Liver (tissue), 9 donors: Measurements from ENCODE around the gene KRT222. TPM values are rescaled to one million over a fixed set of nuclear protein-coding genes. Genes with fewer than 3 reads are reported as not detected.
A peak's percentile ranks its signal among the peaks of the same experiment; 100 is the strongest.

Experiments used
- DNase-seq: peaks from one replicate; pipeline ENCODE4 v3.0.0-alpha.2; 2017; ENCODE audit warnings: low spot score
- H3K27ac ChIP-seq, 2 donors: one replicate each; pipeline ENCODE4 v1.7.0; 2013; ENCODE audit warnings: inconsistent platforms in 2 of 2, low read length in 2 of 2, control low read depth in 1 of 2, low read depth in 1 of 2, mild to moderate bottlenecking in 1 of 2
- H3K27me3 ChIP-seq, 4 donors: one replicate each; pipeline versions ENCODE4 v1.6.1 to v1.7.0; 2013; ENCODE audit warnings: low read length in 3 of 4, inconsistent platforms in 1 of 4, mild to moderate bottlenecking in 1 of 4, moderate library complexity in 1 of 4; ENCODE audit not compliant: control insufficient read depth in 4 of 4, insufficient read depth in 4 of 4
- H3K36me3 ChIP-seq, 4 donors: one replicate each; pipeline versions ENCODE4 v1.6.1 to v1.7.0; 2013; ENCODE audit warnings: low read length in 3 of 4, mild to moderate bottlenecking in 3 of 4, low read depth in 1 of 4, moderate library complexity in 1 of 4; ENCODE audit not compliant: control insufficient read depth in 4 of 4, insufficient read depth in 3 of 4
- H3K4me1 ChIP-seq, 4 donors: one replicate each; pipeline versions ENCODE4 v1.6.1 to v1.7.0; 2013; ENCODE audit warnings: low read length in 3 of 4, mild to moderate bottlenecking in 3 of 4, moderate library complexity in 1 of 4; ENCODE audit not compliant: control insufficient read depth in 4 of 4, insufficient read depth in 4 of 4
- H3K4me3 ChIP-seq, 3 donors: one replicate each; pipeline versions ENCODE4 v1.6.1 to v1.7.0; 2013; ENCODE audit warnings: low read length in 3 of 3, control low read depth in 1 of 3, low read depth in 1 of 3, mild to moderate bottlenecking in 1 of 3
- H3K9ac ChIP-seq, 2 donors: one replicate each; pipeline ENCODE4 v1.7.0; 2013; ENCODE audit warnings: low read length in 2 of 2, mild to moderate bottlenecking in 2 of 2, moderate library complexity in 2 of 2, control low read depth in 1 of 2, low read depth in 1 of 2
- H3K9me3 ChIP-seq, 4 donors: one replicate each; pipeline versions ENCODE4 v1.6.1 to v1.7.0; 2013; ENCODE audit warnings: low read length in 3 of 4; ENCODE audit not compliant: control insufficient read depth in 4 of 4
- ATF3 ChIP-seq: IDR thresholded peaks from 2 replicates; pipeline ENCODE4 v1.6.1; 2016; ENCODE audit warnings: antibody characterized with exemption
- CTCF ChIP-seq: fragments of 150-350 bp; IDR thresholded peaks from 2 replicates; pipeline ENCODE4 v1.5.1; 2017; ENCODE audit warnings: improper control_type of control experiment, low read depth, low read length; ENCODE audit not compliant: missing input control
- EGR1 ChIP-seq, 2 donors: IDR thresholded peaks; 2 replicates each; pipeline ENCODE4 v1.6.1; 2016 to 2018; ENCODE audit warnings: antibody characterized with exemption in 2 of 2, low read depth in 2 of 2
- FOXA1 ChIP-seq: IDR thresholded peaks from 2 replicates; pipeline ENCODE4 v1.6.1; 2016; ENCODE audit warnings: antibody characterized with exemption
- FOXA2 ChIP-seq: IDR thresholded peaks from 2 replicates; pipeline ENCODE4 v1.6.1; 2016; ENCODE audit warnings: antibody characterized with exemption
- GABPA ChIP-seq, 2 donors: IDR thresholded peaks in 1 of 2; conservative IDR thresholded peaks in 1 of 2; 2 replicates each; pipeline ENCODE4 v1.6.1; 2016; ENCODE audit warnings: antibody characterized with exemption in 2 of 2, mild to moderate bottlenecking in 1 of 2, moderate library complexity in 1 of 2
- HNF4A ChIP-seq, 2 donors: conservative IDR thresholded peaks; 2 replicates each; pipeline ENCODE4 v1.6.1; 2016; ENCODE audit warnings: antibody characterized with exemption in 2 of 2, mild to moderate bottlenecking in 2 of 2
- HNF4G ChIP-seq: IDR thresholded peaks from 2 replicates; pipeline ENCODE4 v1.6.1; 2016; ENCODE audit warnings: antibody characterized with exemption
- JUND ChIP-seq, 2 donors: IDR thresholded peaks; 2 replicates each; pipeline ENCODE4 v1.6.1; 2016; ENCODE audit warnings: antibody characterized with exemption in 2 of 2
- MAX ChIP-seq: IDR thresholded peaks from 2 replicates; pipeline ENCODE4 v1.6.1; 2016; ENCODE audit warnings: antibody characterized with exemption
- NR2F2 ChIP-seq: IDR thresholded peaks from 2 replicates; pipeline ENCODE4 v1.6.1; 2016; ENCODE audit warnings: antibody characterized with exemption
- RAD21 ChIP-seq, 2 donors: IDR thresholded peaks; 2 replicates each; pipeline ENCODE4 v1.6.1; 2016; ENCODE audit warnings: antibody characterized with exemption in 2 of 2, mild to moderate bottlenecking in 2 of 2
- REST ChIP-seq: IDR thresholded peaks from 2 replicates; pipeline ENCODE4 v1.6.1; 2016; ENCODE audit warnings: antibody characterized with exemption, mild to moderate bottlenecking
- RXRA ChIP-seq, 2 donors: IDR thresholded peaks; 2 replicates each; pipeline ENCODE4 v1.6.1; 2017 to 2018; ENCODE audit warnings: antibody characterized with exemption in 2 of 2, mild to moderate bottlenecking in 1 of 2
- SP1 ChIP-seq: IDR thresholded peaks from 2 replicates; pipeline ENCODE4 v1.6.1; 2018; ENCODE audit warnings: antibody characterized with exemption, mild to moderate bottlenecking
- TAF1 ChIP-seq: conservative IDR thresholded peaks from 2 replicates; pipeline ENCODE4 v1.6.1; 2016; ENCODE audit warnings: antibody characterized with exemption, mild to moderate bottlenecking
- YY1 ChIP-seq: IDR thresholded peaks from 2 replicates; pipeline ENCODE4 v1.6.1; 2016; ENCODE audit warnings: antibody characterized with exemption, mild to moderate bottlenecking
- ZBTB33 ChIP-seq: IDR thresholded peaks from 2 replicates; pipeline ENCODE4 v1.6.1; 2016; ENCODE audit warnings: antibody characterized with exemption
- WGBS: extraction: QIAGEN DNeasy Blood & Tissue Kit; methylation state at CpG from one replicate; pipeline ENCODE4 v1.1.7; 2013; 5-methylcytosine and 5-hydroxymethylcytosine counted together
- polyA plus RNA-seq, 2 donors: library from polyadenylated mRNA; stranded (reverse) in 1 of 2; unstranded in 1 of 2; fragments of 200-250 nt in 1 of 2; fragments of >200 nt in 1 of 2; fragmentation: Nextera tagmentation in 1 of 2; extraction: Ambion mirVana in 1 of 2; gene quantifications; one replicate each; pipeline versions ENCODE4 v1.2.1 to v1.2.3, GENCODE V29; 2013 to 2015
- total RNA-seq, 2 donors: library from RNA; depleted of rRNA; stranded (reverse); fragments of >200 nt; gene quantifications; one replicate each; pipeline ENCODE4 v1.2.3, GENCODE V29; 2014
- donor health status: healthy.
- donor health status: healthy.
- donor health status: healthy.
- donor health status: healthy.
- donor health status: healthy.

The KRT222 gene
- total and polyA plus RNA-seq, 4 donors: 1.9 to 5.6 (median 2.9) TPM

GRCh38 chr17:40696651-40697072, 31.7 kb upstream of the KRT222 start:
- Histone ChIP-seq H3K27ac (peak overlapping the region; percentile 22 to 76), H3K36me3 (no peaks in the 10 kb centered on the region), H3K27me3 (no peaks in the 10 kb centered on the region), H3K4me3 (no peak overlapping the region), H3K9me3 (no peaks in the 10 kb centered on the region), H3K4me1 (peaks cover 7 to 22% (median 16%) of the 10 kb centered on the region in 4 donors), H3K9ac (no peak overlapping the region)
- TF ChIP-seq ATF3 (no peak), RXRA (IDR thresholded peaks at IDR 0.05) (no peak), FOXA1 (no peak), FOXA2 (peak; percentile 4), TAF1 (no peak), REST (no peak), RAD21 (IDR thresholded peaks at IDR 0.05) (peak in 1 of 2 donors; percentile 10), CTCF (no peak), MAX (no peak), HNF4G (no peak), HNF4A (conservative IDR thresholded peaks at IDR 0.05) (peak in 1 of 2 donors; percentile 12), ZBTB33 (no peak), SP1 (no peak)
- DNase-seq: no peak
- WGBS: 37% methylated on average over 3 of the region's 3 CpGs

- Histone ChIP-seq H3K9ac (no peak overlapping the region), H3K36me3 (no peaks in the 10 kb centered on the region), H3K4me3 (no peak overlapping the region), H3K9me3 (no peaks in the 10 kb centered on the region), H3K4me1 (peaks cover 7 to 22% (median 16%) of the 10 kb centered on the region in 4 donors), H3K27me3 (no peaks in the 10 kb centered on the region), H3K27ac (peak overlapping the region in 1 of 2 donors; percentile 76)
- no peak for DNase-seq
- peak in 1 of 2 donors; percentile 3 for TF ChIP-seq RAD21 (IDR thresholded peaks at IDR 0.05)
- no peak for TF ChIP-seq GABPA (IDR thresholded peaks at IDR 0.05 in 1 of 2, conservative IDR thresholded peaks at IDR 0.05 in 1 of 2)
- no peak for TF ChIP-seq RXRA (IDR thresholded peaks at IDR 0.05)
- TF ChIP-seq TAF1: no peak
- TF ChIP-seq HNF4G: no peak
- TF ChIP-seq JUND (IDR thresholded peaks at IDR 0.05): no peak
- TF ChIP-seq YY1: peak; percentile 56
- no peak for TF ChIP-seq ZBTB33
- peak; percentile 56 for TF ChIP-seq SP1
- TF ChIP-seq EGR1 (IDR thresholded peaks at IDR 0.05; ENCODE audit: low read depth in 2 of 2): no peak
- TF ChIP-seq HNF4A (conservative IDR thresholded peaks at IDR 0.05): peak in 1 of 2 donors; percentile 31
- no peak for TF ChIP-seq NR2F2
- 72% methylated on average over 6 of the region's 6 CpGs for WGBS
Measured at GRCh38 chr17:40695874-40696472, 31.0 kb upstream of the KRT222 start.
